CD8-positive, alpha-beta memory T cell (primary cell): ENCODE results near the gene B2M. TPM values are rescaled to one million over a fixed set of nuclear protein-coding genes. Genes with fewer than 3 reads are reported as not detected.
"Not testable (repeated sequence)": the region's sequence is repeated elsewhere in the genome, so short reads cannot be mapped to it uniquely, and the experiment has no call there.

Experiments
- CTCF ChIA-PET: fragments of 350-600 bp; sonication (Branson Sonifier 250); formaldehyde crosslinking; loops from one replicate; lab custom pipeline; 2021; ENCODE audit warnings: antibody characterized with exemption; lab: Charles Lee
- POLR2A ChIA-PET: fragments of 350-600 bp; sonication (Branson Sonifier 250); formaldehyde crosslinking; loops from one replicate; lab custom pipeline; 2021; ENCODE audit warnings: antibody characterized with exemption; lab: Charles Lee
- DNase-seq, 5 donors: peaks; one replicate each; pipeline versions ENCODE4 v3.0.0 to v3.0.0-alpha.2; 2020 to 2022; ENCODE audit warnings: mixed read lengths in 1 of 5
- H3K27ac ChIP-seq: one replicate; pipeline ENCODE4 v1.7.0; 2013; ENCODE audit warnings: low read depth, mild to moderate bottlenecking, low read length, moderate library complexity
- H3K27me3 ChIP-seq: 2 replicates; pipeline ENCODE4 v1.7.0; 2013; ENCODE audit warnings: low read length, mild to moderate bottlenecking; ENCODE audit not compliant: insufficient read depth, poor library complexity, severe bottlenecking
- H3K36me3 ChIP-seq: 2 replicates; pipeline ENCODE4 v1.7.0; 2013; ENCODE audit warnings: mild to moderate bottlenecking, low read length, moderate library complexity; ENCODE audit not compliant: insufficient read depth
- H3K4me1 ChIP-seq: 2 replicates; pipeline ENCODE4 v1.7.0; 2013; ENCODE audit warnings: mild to moderate bottlenecking, low read length, moderate library complexity; ENCODE audit not compliant: insufficient read depth
- H3K4me3 ChIP-seq: 2 replicates; pipeline ENCODE4 v1.7.0; 2013; ENCODE audit warnings: mild to moderate bottlenecking, low read length
- H3K9me3 ChIP-seq: 2 replicates; pipeline ENCODE4 v1.7.0; 2013; ENCODE audit warnings: mild to moderate bottlenecking, low read length
- H3K27ac Mint-ChIP-seq, 8 donors: one replicate each; pipeline ENCODE4 v1.8.0; 2020 to 2021; ENCODE audit warnings: mixed read lengths in 8 of 8, mild to moderate bottlenecking in 6 of 8, inconsistent platforms in 3 of 8, moderate library complexity in 3 of 8
- H3K27me3 Mint-ChIP-seq, 2 donors: one replicate each; pipeline ENCODE4 v1.8.0; 2020 to 2021; ENCODE audit warnings: mixed read lengths in 2 of 2, mild to moderate bottlenecking in 1 of 2, moderate library complexity in 1 of 2
- H3K36me3 Mint-ChIP-seq, 3 donors: one replicate each; pipeline ENCODE4 v1.8.0; 2020 to 2021; ENCODE audit warnings: mixed read lengths in 3 of 3, inconsistent platforms in 1 of 3, mild to moderate bottlenecking in 1 of 3
- H3K4me1 Mint-ChIP-seq, 3 donors: one replicate each; pipeline ENCODE4 v1.8.0; 2020 to 2021; ENCODE audit warnings: mixed read lengths in 3 of 3, inconsistent platforms in 1 of 3, mild to moderate bottlenecking in 1 of 3
- H3K4me3 Mint-ChIP-seq, 7 donors: one replicate each; pipeline ENCODE4 v1.8.0; 2020 to 2021; ENCODE audit warnings: mixed read lengths in 7 of 7, mild to moderate bottlenecking in 6 of 7, moderate library complexity in 4 of 7, inconsistent platforms in 2 of 7
- H3K9me3 Mint-ChIP-seq, 5 donors: one replicate each; pipeline ENCODE4 v1.8.0; 2020 to 2022; ENCODE audit warnings: mixed read lengths in 5 of 5, mild to moderate bottlenecking in 3 of 5, moderate library complexity in 2 of 5, inconsistent platforms in 1 of 5
- polyA plus RNA-seq: library from polyadenylated mRNA; unstranded; fragments of 300-500 nt; fragmentation: Illumina TruSeq; gene quantifications from one replicate; pipeline ENCODE4 v1.2.3, GENCODE V29; 2021
- total RNA-seq, 2 experiments: library from RNA; stranded (reverse); gene quantifications; one replicate each; pipeline ENCODE4 v1.2.3, GENCODE V29; 2021

The B2M gene
- total and polyA plus RNA-seq, 3 experiments from 2014 or later: 4,597 to 38,920 (median 4,837) TPM

- DNase-seq: peak; percentile 57 to 90 (median 79)
- Histone ChIP-seq H3K9me3 (peaks cover 12% of the 10 kb centered on the region), H3K4me1 (peaks cover 64% of the 10 kb centered on the region), H3K27ac (peak overlapping the region; percentile 70), H3K4me3 (peak overlapping the region; percentile 3)
- H3K36me3 ChIP-seq, H3K27me3 ChIP-seq, H3K27me3 Mint-ChIP-seq: not testable (repeated sequence)
- Mint-ChIP-seq H3K4me3 (peak overlapping the region; percentile 62 to 82 (median 73)), H3K27ac (peak overlapping the region; percentile 84 to 97 (median 90)), H3K9me3 (peaks cover 5 to 74% (median 62%) of the 10 kb centered on the region in 5 donors), H3K4me1 (peaks cover 88 to 95% (median 94%) of the 10 kb centered on the region in 3 donors), H3K36me3 (peaks cover 16 to 66% (median 50%) of the 10 kb centered on the region in 3 donors)
- ChIA-PET POLR2A (interaction anchor here (0.6 to 6.9 kb wide), 13 partner anchors 8 to 53 kb away, joined by 3 to 48 read pairs (median 3); partner anchors contain the start of genes B2M, PATL2, SPG11 and TRIM69), CTCF (interaction anchor here (1.1 to 7.0 kb wide), 12 partner anchors 11 to 104 kb away, joined by 3 to 85 read pairs (median 4); partner anchors contain the start of genes B2M, PATL2, SPG11 and TRIM69)
Observed at GRCh38 chr15:44682809-44683682, 28.3 kb upstream of the B2M start.

- peaks cover 13 to 39% (median 32%) of the 10 kb centered on the region in 3 donors for H3K36me3 Mint-ChIP-seq
- H3K9me3 Mint-ChIP-seq: peaks cover 6 to 46% (median 44%) of the 10 kb centered on the region in 5 donors
- CTCF ChIA-PET: interaction anchor here (1.8 to 5.4 kb wide), 4 partner anchors 12 to 25 kb away, joined by 7 to 26 read pairs (median 8); partner anchors contain the start of genes B2M and PATL2
- peaks cover 12% of the 10 kb centered on the region for H3K4me1 ChIP-seq
- H3K27ac Mint-ChIP-seq: peak overlapping the region in 6 of 8 donors; percentile 9 to 84 (median 46)
- H3K27ac ChIP-seq, H3K9me3 ChIP-seq, H3K27me3 Mint-ChIP-seq, H3K4me3 ChIP-seq, H3K27me3 ChIP-seq, DNase-seq, H3K36me3 ChIP-seq: not testable (repeated sequence)
- POLR2A ChIA-PET: interaction anchor here (0.7 kb wide), 3 partner anchors 14 to 22 kb away, joined by 3 to 4 read pairs (median 3); partner anchors contain the start of gene B2M
- peaks cover 47 to 77% (median 61%) of the 10 kb centered on the region in 3 donors for H3K4me1 Mint-ChIP-seq
- H3K4me3 Mint-ChIP-seq: peak overlapping the region in 3 of 7 donors; percentile 17 to 52 (median 44)
Observed at GRCh38 chr15:44689318-44689717, 22.0 kb upstream of the B2M start.

- H3K9me3 Mint-ChIP-seq: peaks cover 3 to 37% (median 35%) of the 10 kb centered on the region in 5 donors
- H3K27me3 ChIP-seq, H3K4me3 ChIP-seq, H3K4me1 ChIP-seq, H3K27me3 Mint-ChIP-seq, H3K9me3 ChIP-seq, H3K36me3 ChIP-seq, H3K27ac ChIP-seq: not testable (repeated sequence)
- H3K4me3 Mint-ChIP-seq: peak overlapping the region in 1 of 7 donors; percentile 12
- peaks cover 13 to 36% (median 25%) of the 10 kb centered on the region in 3 donors for H3K36me3 Mint-ChIP-seq
- DNase-seq: peak in 1 of 5 donors; percentile 50
- peaks cover 45 to 73% (median 59%) of the 10 kb centered on the region in 3 donors for H3K4me1 Mint-ChIP-seq
- CTCF ChIA-PET: interaction anchor here (0.8 to 5.4 kb wide), 8 partner anchors 8 to 71 kb away, joined by 3 to 43 read pairs (median 6); partner anchors contain the start of genes B2M, PATL2 and SPG11
- H3K27ac Mint-ChIP-seq: peak overlapping the region in 2 of 8 donors; percentile 68 to 78
- POLR2A ChIA-PET: interaction anchor here (0.7 to 3.5 kb wide), 7 partner anchors 13 to 45 kb away, joined by 4 to 17 read pairs (median 5); partner anchors contain the start of genes B2M, PATL2 and SPG11
Observed at GRCh38 chr15:44690245-44690644, 21.1 kb upstream of the B2M start.

- no peak overlapping the region for H3K4me3 ChIP-seq
- no peak overlapping the region for H3K4me3 Mint-ChIP-seq
- ChIA-PET POLR2A (interaction anchor here (0.8 to 3.5 kb wide), 2 partner anchors 18 to 29 kb away, joined by 3 to 17 read pairs; partner anchors contain the start of genes B2M, PATL2 and SPG11), CTCF (interaction anchor here (1.1 to 5.4 kb wide), 4 partner anchors 13 to 29 kb away, joined by 3 to 43 read pairs (median 15); partner anchors contain the start of genes B2M, PATL2 and SPG11)
- peaks cover 9% of the 10 kb centered on the region for H3K4me1 ChIP-seq
- H3K27ac ChIP-seq: no peak overlapping the region
- peaks cover 3 to 16% (median 13%) of the 10 kb centered on the region in 5 donors for H3K9me3 Mint-ChIP-seq
- peaks cover 34 to 66% (median 55%) of the 10 kb centered on the region in 3 donors for H3K4me1 Mint-ChIP-seq
- H3K36me3 Mint-ChIP-seq: peaks cover 6 to 17% (median 11%) of the 10 kb centered on the region in 3 donors
- no peaks in the 10 kb centered on the region for H3K36me3 ChIP-seq
- no peak for DNase-seq
- no peaks in the 10 kb centered on the region for H3K9me3 ChIP-seq
- H3K27ac Mint-ChIP-seq: peak overlapping the region in 4 of 8 donors; percentile 17 to 81 (median 32)
- H3K27me3 ChIP-seq: no peaks in the 10 kb centered on the region
- no peaks in the 10 kb centered on the region for H3K27me3 Mint-ChIP-seq
Observed at GRCh38 chr15:44692659-44693058, 18.7 kb upstream of the B2M start.

- DNase-seq: no peak
- Histone ChIP-seq H3K4me3 (no peak overlapping the region), H3K27me3 (no peaks in the 10 kb centered on the region), H3K36me3 (no peaks in the 10 kb centered on the region), H3K9me3 (no peaks in the 10 kb centered on the region), H3K4me1 (peaks cover 9% of the 10 kb centered on the region), H3K27ac (no peak overlapping the region)
- POLR2A ChIA-PET: interaction anchor here (0.6 to 1.1 kb wide), 4 partner anchors 11 to 83 kb away, joined by 3 to 5 read pairs (median 4); partner anchors contain the start of genes B2M and PATL2
- Mint-ChIP-seq H3K9me3 (peaks cover 0 to 5% (median under 1%) of the 10 kb centered on the region in 5 donors), H3K36me3 (peaks cover 0 to 6% (median 0%) of the 10 kb centered on the region in 3 donors), H3K4me1 (peaks cover 26 to 56% (median 48%) of the 10 kb centered on the region in 3 donors), H3K27me3 (no peaks in the 10 kb centered on the region), H3K4me3 (peak overlapping the region in 1 of 7 donors; percentile 57), H3K27ac (peak overlapping the region in 6 of 8 donors; percentile 3 to 82 (median 51))
- CTCF ChIA-PET: interaction anchor here (1.0 to 2.6 kb wide), 3 partner anchors 17 to 31 kb away, joined by 5 to 15 read pairs (median 5); partner anchors contain the start of genes B2M, PATL2 and SPG11
Observed at GRCh38 chr15:44694416-44694815, 16.9 kb upstream of the B2M start.

- ChIA-PET CTCF (interaction anchor here (1.3 to 2.6 kb wide), 3 partner anchors 15 to 32 kb away, joined by 5 to 15 read pairs (median 7); partner anchors contain the start of genes B2M, PATL2 and SPG11), POLR2A (interaction anchor here (1.1 to 1.2 kb wide), 2 partner anchors 15 to 32 kb away, joined by 3 to 5 read pairs; partner anchors contain the start of genes B2M, PATL2 and SPG11)
- Mint-ChIP-seq H3K4me1 (peaks cover 25 to 58% (median 46%) of the 10 kb centered on the region in 3 donors), H3K9me3 (peaks cover 0 to 3% (median 0%) of the 10 kb centered on the region in 5 donors), H3K4me3 (no peak overlapping the region), H3K27ac (peak overlapping the region in 5 of 8 donors; percentile 0 to 96 (median 43)), H3K27me3 (no peaks in the 10 kb centered on the region), H3K36me3 (peaks cover 0 to 11% (median 0%) of the 10 kb centered on the region in 3 donors)
- no peaks in the 10 kb centered on the region for H3K9me3 ChIP-seq
- H3K4me3 ChIP-seq: no peak overlapping the region
- H3K36me3 ChIP-seq: no peaks in the 10 kb centered on the region
- no peak for DNase-seq
- peaks cover 5% of the 10 kb centered on the region for H3K4me1 ChIP-seq
- H3K27me3 ChIP-seq: no peaks in the 10 kb centered on the region
- H3K27ac ChIP-seq: no peak overlapping the region
Observed at GRCh38 chr15:44695294-44695693, 16.0 kb upstream of the B2M start.

- Histone ChIP-seq H3K9me3 (no peaks in the 10 kb centered on the region), H3K27me3 (no peaks in the 10 kb centered on the region), H3K36me3 (no peaks in the 10 kb centered on the region), H3K27ac (no peak overlapping the region), H3K4me3 (no peak overlapping the region), H3K4me1 (no peaks in the 10 kb centered on the region)
- no peak for DNase-seq
- Mint-ChIP-seq H3K4me1 (peaks cover 31 to 55% (median 42%) of the 10 kb centered on the region in 3 donors), H3K9me3 (peaks cover under 1 to 11% (median 8%) of the 10 kb centered on the region in 5 donors), H3K27me3 (no peaks in the 10 kb centered on the region), H3K36me3 (peaks cover 0 to 24% (median 0%) of the 10 kb centered on the region in 3 donors), H3K27ac (peak overlapping the region in 5 of 8 donors; percentile 38 to 73 (median 66)), H3K4me3 (no peak overlapping the region)
- ChIA-PET CTCF (interaction anchor here (0.9 to 2.6 kb wide), 3 partner anchors 14 to 34 kb away, joined by 3 to 15 read pairs (median 9); partner anchors contain the start of genes B2M, PATL2 and SPG11), POLR2A (interaction anchor here (2.9 kb wide), 1 partner anchor 14 kb away, joined by 10 read pairs; the partner anchor contains the start of genes B2M and PATL2)
Observed at GRCh38 chr15:44697014-44697413, 14.3 kb upstream of the B2M start.
